Left ventricle myocardium superior (tissue), 1 donor: Measurements from ENCODE around the gene CMC1. TPM values are rescaled to one million over a fixed set of nuclear protein-coding genes. Genes with fewer than 3 reads are reported as not detected.

ENCODE experiments used
- ATAC-seq: fragments of 200-7000 bp; cut with Tn5 transposase; one replicate; pipeline ENCODE4 v1.9.1; 2020; ENCODE audit warnings: mild to moderate bottlenecking, moderate library complexity
- DNase-seq: peaks from one replicate; pipeline ENCODE4 v3.0.0-alpha.2; 2020
- intact Hi-C: fragments of 100-400 bp; cut with micrococcal nuclease; formaldehyde crosslinking; loops from one replicate; pipeline ENCODE4 v1.11.0; 2022
- total RNA-seq: library from RNA; stranded (reverse); fragmentation: NEBNext Ultra II Directional; extraction: Animal tissue kit (Norgen Biotek cat#: 25700); gene quantifications from one replicate; pipeline ENCODE4 v1.2.1, GENCODE V29; 2021
- donor health status: DM: no; HTN: yes; CAD: no; lungs with severe emphysema.

The CMC1 gene
- total RNA-seq, 1 donor from 2014 or later, result 35.9 TPM

GRCh38 chr3:28292622-28293021, 51.2 kb downstream of the CMC1 start:
- ATAC-seq, result no peak
- intact Hi-C loops, result no loop called here
- DNase-seq, result no peak

DNA sequence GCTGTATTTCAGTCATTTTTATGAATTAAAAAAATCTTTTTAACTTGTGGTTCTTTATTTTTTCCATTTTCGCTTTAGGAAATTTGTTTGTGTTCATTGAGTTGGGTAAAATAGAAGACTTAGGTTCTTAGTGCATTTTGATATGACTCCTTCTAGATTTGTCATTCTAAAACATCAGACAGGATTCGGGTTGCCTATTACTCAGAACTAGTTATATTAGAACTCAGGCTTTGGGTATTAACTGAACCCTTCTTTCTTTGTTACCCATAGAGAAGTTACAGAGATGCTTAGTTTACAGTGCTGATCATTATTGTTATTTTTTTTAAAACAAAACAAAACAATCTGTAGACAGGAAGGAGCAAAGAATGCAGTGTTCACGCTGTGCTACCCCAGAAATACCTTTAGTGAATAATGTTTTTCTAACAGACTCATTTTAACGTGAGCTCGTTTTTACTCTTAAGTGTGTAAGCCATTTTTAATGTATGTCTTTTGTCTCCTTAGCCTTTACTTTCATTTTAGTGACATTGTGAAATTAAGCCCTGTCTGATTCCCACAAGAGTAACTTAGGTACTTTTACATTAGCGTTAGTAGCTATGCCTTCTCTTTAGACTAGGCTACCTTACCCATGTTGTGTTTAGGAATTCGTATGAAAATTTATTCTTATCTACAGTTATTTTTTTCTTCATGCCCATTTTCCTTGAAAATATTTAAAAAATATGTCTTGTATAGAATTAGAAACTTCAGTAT, 53.4 kb downstream of the CMC1 start:
- no peak for ATAC-seq
- intact Hi-C loops, result no loop called here
- no peak for DNase-seq

DNA sequence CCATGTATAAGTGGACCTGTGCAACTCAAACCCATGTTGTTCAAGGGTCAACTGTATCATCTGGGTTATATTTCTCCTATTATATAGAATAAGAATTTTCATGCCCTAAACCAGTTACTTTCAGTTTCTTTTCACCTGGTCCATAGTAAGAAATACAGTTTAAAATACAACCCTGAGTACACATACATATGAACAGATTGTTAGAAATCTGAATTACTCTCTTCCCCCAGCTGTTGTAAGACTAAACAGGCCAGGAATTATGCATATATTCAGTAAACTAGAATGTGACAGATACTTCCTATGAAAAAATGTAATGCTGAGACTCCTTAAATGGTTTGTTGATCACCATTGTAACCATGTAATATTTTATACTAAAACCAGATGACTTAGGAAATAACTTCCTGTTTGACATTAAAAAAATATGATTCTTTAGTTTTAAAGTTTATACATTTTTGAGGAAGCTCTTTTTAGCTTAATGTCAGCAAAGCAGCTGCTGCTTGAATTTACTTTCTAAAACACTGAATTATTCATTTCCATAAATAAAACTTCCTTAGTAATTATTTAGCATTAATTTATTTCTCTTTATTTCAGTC, 54.6 kb downstream of the CMC1 start:
- no peak for ATAC-seq
- intact Hi-C loops, result no loop called here
- no peak for DNase-seq

DNA sequence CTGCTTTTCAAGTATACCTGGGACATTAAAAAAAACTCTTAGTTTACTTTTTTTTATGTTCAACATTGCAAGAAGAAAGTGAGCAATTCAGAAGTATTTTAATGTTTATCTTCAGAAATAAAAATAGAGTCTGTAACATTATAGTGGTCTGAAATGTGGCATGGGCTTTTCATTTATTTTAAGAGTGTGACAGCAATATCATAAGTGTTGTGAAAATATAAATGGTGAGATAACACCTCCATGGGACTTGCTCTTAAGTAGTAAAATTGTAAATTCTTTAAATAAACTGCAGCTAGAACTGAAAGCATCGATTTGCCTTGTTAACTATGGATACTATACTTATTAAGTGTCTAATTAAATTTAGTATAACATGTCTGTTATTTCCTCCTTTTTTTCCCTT, 58.3 kb downstream of the CMC1 start:
- intact Hi-C loops, result no loop called here
- no peak for DNase-seq
- ATAC-seq, result no peak

- DNase-seq (no peak), ATAC-seq (no peak)
- intact Hi-C loops, result no loop called here
Observed at GRCh38 chr3:28300345-28300962, 59.0 kb downstream of the CMC1 start.

GRCh38 chr3:28301688-28302087, 60.3 kb downstream of the CMC1 start:
- ATAC-seq (no peak), DNase-seq (no peak)
- intact Hi-C loops, result no loop called here

- no peak for ATAC-seq
- intact Hi-C loops, result no loop called here
- DNase-seq, result no peak
Observed at GRCh38 chr3:28308196-28308595, 66.8 kb downstream of the CMC1 start.

DNA sequence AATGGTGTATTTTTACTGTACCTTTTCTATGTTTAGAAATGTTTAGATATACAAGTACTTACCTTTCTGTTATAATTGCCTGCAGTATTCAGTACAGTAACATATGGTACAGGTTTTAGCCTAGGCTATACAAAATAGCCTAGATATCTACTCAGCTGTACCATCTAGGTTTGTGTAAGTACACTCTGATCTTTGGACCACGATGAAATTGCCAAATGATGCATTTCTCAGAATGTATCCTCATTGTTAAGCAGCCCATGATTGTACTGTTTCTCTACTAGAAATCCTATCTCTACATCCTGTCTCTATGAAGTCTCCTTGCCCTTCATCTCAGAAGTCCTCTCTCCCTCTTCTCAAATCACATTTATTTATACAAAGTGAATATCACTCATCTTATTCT, 74.3 kb downstream of the CMC1 start:
- DNase-seq (no peak), ATAC-seq (no peak)
- intact Hi-C loops, result no loop called here

DNA sequence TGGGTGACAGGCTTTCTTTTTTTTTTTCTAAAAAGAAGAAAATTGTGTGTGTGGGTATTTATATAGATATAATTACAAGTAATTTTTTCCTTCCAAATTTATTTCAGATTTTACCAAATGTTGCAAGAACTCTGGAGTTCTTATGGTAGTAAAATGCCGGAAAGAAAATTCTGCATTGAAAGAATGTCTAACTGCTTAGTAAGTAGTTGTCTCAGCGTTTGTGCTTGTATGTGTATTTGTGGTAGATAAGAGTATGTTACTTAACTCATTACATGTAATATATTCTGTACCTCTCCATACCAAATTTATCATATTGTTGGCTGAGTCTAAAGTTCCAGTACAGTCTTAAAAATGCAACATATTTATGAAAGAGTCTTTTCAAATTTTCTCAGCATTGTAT, 74.8 kb downstream of the CMC1 start:
- intact Hi-C loops, result no loop called here
- no peak for ATAC-seq
- DNase-seq, result no peak

GRCh38 chr3:28317438-28318022, 76.1 kb downstream of the CMC1 start:
- ATAC-seq, result peak; percentile 50
- intact Hi-C loops, result no loop called here
- DNase-seq, result no peak

DNA sequence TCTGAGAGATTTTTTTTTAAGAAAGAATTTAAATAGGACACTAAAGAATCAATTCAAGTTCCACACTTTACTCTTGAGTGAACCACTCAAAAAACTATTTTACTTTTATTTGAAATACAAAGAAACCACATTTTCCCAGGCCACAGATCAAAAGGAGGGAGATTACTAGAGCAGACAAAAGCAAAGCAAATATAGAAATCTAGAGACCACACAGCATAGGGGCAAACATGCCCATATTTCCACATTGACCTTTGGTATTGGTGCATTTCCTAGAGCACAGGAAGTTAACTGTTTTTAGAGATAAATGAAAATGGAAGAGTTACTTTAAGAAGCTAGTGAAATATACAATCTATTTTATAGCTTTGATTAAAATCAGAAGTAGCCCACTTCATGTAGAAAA, 79.6 kb downstream of the CMC1 start:
- intact Hi-C loops, result no loop called here
- DNase-seq, result no peak
- ATAC-seq, result no peak

DNA sequence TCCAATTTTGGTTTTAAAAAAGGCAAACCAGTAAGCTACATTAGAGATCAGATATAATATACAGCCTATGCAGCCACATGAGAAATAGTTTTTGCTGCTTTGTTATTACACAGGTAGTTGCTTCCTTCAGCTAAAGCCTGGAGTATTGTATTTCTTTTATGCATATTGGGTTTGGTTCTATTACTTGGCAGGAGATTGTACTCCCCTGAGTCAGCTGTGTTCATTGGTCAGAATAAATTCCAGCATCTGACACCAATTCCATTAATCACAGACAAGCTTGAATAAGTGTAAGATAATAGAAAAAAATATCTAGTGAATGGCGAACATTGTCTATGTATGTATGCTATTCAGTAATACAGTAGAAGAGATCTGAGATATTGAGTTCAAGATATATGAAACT, 81.0 kb downstream of the CMC1 start:
- intact Hi-C loops, result no loop called here
- DNase-seq (no peak), ATAC-seq (no peak)

GRCh38 chr3:28326458-28326926, 85.1 kb downstream of the CMC1 start:
- DNase-seq, result no peak

DNA sequence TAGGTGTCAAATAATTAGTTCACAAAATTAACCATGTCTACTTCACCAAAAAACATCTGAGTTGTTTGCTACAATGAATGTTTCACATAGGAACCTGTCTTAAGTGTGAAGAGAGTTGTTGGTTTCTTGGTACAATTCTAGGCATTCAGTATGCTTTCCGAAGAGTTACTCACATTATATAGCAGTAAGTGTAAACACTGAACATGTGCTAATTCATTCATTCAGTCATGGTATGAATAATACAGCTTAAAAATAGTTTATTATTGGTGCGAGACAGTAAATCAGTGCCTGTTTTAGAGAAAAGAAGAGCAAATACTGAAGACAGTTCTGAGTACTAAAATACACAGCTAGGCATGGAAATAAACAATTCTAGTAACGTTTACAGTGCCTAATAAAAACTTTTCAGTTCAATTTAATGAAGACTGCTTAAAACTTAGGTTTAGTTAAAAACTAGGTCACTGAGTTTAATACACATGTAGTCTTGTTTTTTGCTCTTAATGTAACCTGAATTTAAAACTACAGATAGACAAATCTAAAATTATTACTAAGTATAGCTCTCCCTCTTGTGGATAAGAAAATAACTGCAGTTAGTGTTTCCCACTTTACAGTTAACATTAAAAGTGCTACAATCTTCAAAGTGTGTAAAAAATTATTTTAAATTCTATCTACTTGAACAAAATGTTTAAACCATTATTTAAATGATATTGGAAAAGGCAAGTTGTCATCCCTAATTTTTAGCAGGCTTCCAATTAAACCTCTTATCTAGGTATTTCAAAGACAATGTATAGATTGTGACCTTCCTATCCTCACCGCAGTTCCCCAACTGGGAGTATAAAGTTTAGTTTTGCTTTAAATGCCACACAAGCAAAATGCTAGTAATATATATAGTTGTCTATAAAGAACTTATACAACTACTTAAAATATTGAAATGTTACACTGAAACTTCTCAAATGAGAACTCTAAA, 87.1 kb downstream of the CMC1 start:
- ATAC-seq (no peak), DNase-seq (no peak)
- intact Hi-C loops, result loop anchor here (2.0 kb wide), 1 partner anchor 616 kb away; no protein-coding TSS in a partner anchor

More at GRCh38 chr3:28326458-28326926, 85.1 kb downstream of the CMC1 start:
- intact Hi-C loops, result no loop called here
- peak; percentile 38 for ATAC-seq

GRCh38 chr3:28334552-28334951, 93.1 kb downstream of the CMC1 start:
- ATAC-seq (no peak), DNase-seq (no peak)
- intact Hi-C loops, result no loop called here

- intact Hi-C loops, result no loop called here
- ATAC-seq, result no peak
Observed at GRCh38 chr3:28335246-28335645, 93.8 kb downstream of the CMC1 start.

DNA sequence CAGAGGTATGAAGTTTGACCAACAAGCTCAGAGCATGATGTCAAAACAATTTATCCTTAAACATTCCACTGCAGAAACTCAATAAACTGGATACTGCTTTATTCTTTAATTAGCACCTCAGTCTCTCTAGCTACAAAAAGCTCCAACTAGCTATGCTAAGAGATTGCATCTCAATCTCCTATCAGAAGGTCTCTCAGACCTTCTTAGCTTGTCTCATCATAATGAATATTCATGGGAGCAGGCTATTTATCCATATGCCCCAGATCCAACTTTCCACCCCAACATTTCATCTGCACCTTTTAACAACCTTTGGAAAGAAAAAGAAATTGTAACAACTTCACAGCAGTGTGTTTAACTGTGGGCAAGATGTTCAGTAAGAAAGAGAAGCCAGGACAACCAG, 95.8 kb downstream of the CMC1 start:
- intact Hi-C loops, result no loop called here
- DNase-seq (no peak), ATAC-seq (no peak)

More at GRCh38 chr3:28335246-28335645, 93.8 kb downstream of the CMC1 start:
- DNase-seq, result no peak

- DNase-seq (no peak), ATAC-seq (no peak)
- intact Hi-C loops, result no loop called here
Observed at GRCh38 chr3:28343144-28343543, 101.7 kb downstream of the CMC1 start.

- intact Hi-C loops, result no loop called here
- DNase-seq (no peak), ATAC-seq (no peak)
Observed at GRCh38 chr3:28345690-28346089, 104.3 kb downstream of the CMC1 start.
